ENCODE data around the gene PRKCB.

DNA sequence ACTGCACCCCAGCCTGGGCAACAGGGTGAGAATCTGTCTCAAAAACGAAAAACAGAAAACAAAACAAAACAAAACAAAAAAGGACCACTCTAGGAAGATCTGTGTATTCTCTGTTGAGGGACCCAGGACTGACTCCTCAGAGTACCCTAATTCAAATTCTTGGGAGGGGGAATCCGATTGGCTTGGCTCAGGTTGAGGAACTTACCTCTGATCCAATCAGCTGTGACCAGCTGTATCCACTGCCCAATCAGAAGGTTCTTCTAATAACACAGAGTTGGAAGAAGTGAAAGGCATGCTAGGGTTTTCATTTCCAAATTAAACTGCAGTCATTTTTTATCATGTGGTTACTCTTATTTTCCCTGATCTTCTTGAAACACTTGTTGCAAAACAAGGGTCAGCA, 314.5 kb downstream of the PRKCB start:
- TF ChIP-seq POLR2A (IDR thresholded peaks at IDR 0.05; ENCODE audit: low read length) = no peak
- TF ChIP-seq GATA1 (IDR thresholded peaks at IDR 0.05; ENCODE audit: low read depth, low read length) = no peak
